Keratinocyte (primary cell): Measurements from ENCODE around the gene KANSL1.

ENCODE experiments used
- CTCF ChIP-seq, 3 experiments: IDR thresholded peaks in 1 of 3; conservative IDR thresholded peaks in 1 of 3; optimal IDR thresholded peaks in 1 of 3; 2 replicates in 2 of 3; 3 replicates in 1 of 3; pipeline versions ENCODE3 to v1.5.1; 2011; ENCODE audit warnings: low read length in 3 of 3, mild to moderate bottlenecking in 3 of 3, moderate library complexity in 2 of 3, control low read depth in 1 of 3, inconsistent platforms in 1 of 3; ENCODE audit not compliant: insufficient read depth in 2 of 3; ENCODE audit errors: extremely low read depth in 1 of 3
- EZH2 ChIP-seq: IDR thresholded peaks from one replicate; pipeline ENCODE4 v1.6.1; 2012; ENCODE audit warnings: inconsistent platforms, mild to moderate bottlenecking, low read length, moderate library complexity

GRCh38 chr17:46044989-46045388 is 148.2 kb downstream of the KANSL1 start:
- TF ChIP-seq CTCF (optimal IDR thresholded peaks at IDR 0.05 in 1 of 3, IDR thresholded peaks at IDR 0.05 in 1 of 3, conservative IDR thresholded peaks at IDR 0.05 in 1 of 3; ENCODE audit: extremely low read depth in 1 of 3, insufficient read depth in 2 of 3, low read length in 3 of 3) (no peak), EZH2 (no peak)
